GM18873 (cell line): ENCODE data around the gene CBR1.

Experiments used
- ATAC-seq: cut with Tn5 transposase; IDR thresholded peaks from one replicate; pipeline ENCODE4 v1.9.1; 2021; ENCODE audit warnings: mild to moderate bottlenecking, moderate library complexity, moderate number of reproducible peaks; ENCODE audit not compliant: unreplicated experiment, low FRiP score

CBR1 gene

GRCh38 chr21:36069713-36070583, at the start of gene CBR1:
TSS of gene CBR1 (plus strand) at chr21:36070024. CDS start at chr21:36070116, 92 bp downstream.
- peak; percentile 79 for ATAC-seq

DNA sequence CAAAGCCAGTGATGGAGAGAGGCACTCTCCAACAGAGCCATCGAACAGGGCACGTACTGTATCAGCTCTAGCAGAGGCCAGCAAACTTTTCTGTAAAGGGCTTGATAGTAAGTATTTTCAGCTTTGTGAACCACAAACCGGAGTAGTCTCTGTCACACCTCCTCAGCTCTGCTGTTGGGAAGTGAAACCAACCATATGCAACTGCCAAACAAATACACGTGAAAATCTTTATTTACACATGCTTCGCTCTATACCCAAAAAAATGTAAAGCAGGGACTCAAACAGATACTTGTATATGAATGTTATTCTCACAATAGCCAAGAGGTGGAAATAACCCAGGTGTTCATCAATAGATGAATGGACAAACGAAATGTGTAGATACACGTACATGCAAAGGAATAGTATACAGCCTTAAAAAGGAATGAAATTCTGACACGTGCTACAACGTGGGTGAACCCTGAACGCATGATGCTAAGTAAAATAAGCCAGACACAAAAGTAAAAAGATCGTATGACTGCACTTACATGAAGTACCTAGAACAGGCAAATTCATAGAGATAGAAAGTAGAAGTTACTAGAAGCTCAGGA, 48.5 kb upstream of the CBR1 start:
- ATAC-seq = no peak

DNA sequence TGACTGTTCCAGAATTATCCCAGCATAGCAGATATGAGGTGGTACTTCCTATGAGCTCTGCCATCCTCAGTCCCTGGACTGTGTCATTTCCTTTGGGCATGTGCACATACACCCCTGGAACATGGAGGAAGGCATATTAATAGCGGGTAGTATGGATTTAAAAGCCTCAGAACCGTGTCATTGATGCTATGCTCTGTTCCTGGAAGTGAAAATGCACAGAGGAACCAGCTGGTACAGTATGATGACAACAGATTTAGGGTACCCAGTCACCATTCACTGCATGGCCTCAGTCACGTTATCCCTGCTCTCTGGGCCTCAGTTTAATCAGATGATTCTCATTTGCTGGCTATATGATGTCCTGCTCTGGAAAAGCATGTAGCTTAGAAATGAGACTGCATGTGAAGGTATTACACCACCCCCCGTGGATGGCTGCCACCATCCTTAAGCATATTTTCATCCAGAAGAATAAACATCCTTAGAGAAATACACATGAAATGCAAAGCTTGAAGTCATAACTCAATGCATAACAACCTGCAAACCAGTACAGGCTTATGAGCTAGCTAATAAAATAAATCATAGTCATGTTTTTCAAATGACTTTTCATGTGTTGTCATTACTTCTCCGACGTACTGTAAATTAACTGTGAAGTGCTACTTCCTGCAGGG, 47.3 kb upstream of the CBR1 start:
- no peak for ATAC-seq

- ATAC-seq = no peak
These were observed 46.7 kb upstream of the CBR1 start for GRCh38 chr21:36023092-36023480.

GRCh38 chr21:36024782-36025181, 45.0 kb upstream of the CBR1 start:
- no peak for ATAC-seq

- ATAC-seq = no peak
These were observed 42.5 kb upstream of the CBR1 start for GRCh38 chr21:36027347-36027746.

DNA sequence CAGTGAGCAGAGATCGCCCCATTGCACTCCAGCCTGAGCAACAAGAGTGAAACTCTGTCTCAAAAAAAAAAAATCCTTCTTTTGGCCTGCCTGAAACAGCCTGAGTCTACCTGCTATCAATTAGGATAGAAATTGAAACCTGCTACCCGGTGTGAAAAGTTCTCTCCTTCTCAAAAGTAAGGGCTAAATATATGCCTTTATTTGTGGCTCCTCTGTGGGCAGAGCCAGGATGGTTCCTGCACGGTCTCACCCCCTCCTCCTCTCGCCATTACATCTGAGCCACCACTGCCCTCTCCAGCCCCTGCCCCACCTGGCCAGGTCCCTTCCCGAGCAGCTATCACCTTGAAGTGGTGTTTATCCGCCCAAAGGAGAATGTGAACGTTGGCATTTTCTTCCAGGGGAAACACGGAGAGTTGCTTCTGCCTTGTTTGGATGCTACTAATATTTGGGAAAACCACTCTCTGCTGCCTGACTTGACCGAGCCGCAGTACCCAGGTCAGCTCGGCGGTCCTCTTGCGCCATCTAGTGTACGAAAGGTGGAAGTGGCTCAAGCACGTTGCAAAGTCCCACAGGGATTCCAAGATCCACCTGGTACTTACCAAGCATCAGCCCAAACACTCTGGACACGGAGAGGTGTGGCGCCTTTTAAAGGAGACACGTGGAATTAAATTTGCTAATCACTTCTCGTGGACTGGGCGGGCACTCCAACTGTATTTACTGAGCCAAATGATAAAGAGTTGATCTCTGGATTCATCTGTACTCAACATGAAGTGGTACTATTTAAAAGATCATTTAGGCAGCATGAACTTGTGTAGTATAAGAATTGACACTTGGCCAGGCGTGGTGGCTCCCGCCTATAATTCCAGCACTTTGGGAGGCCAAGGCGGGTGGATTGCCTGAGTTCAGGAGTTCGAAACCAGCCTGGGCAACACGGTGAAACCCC, 41.4 kb upstream of the CBR1 start:
- no peak for ATAC-seq

- no peak for ATAC-seq
These were observed 40.5 kb upstream of the CBR1 start for GRCh38 chr21:36029309-36029708.

- ATAC-seq = no peak
These were observed 39.1 kb upstream of the CBR1 start for GRCh38 chr21:36030581-36031189.

- no peak for ATAC-seq
These were observed 37.0 kb upstream of the CBR1 start for GRCh38 chr21:36032647-36033406.

DNA sequence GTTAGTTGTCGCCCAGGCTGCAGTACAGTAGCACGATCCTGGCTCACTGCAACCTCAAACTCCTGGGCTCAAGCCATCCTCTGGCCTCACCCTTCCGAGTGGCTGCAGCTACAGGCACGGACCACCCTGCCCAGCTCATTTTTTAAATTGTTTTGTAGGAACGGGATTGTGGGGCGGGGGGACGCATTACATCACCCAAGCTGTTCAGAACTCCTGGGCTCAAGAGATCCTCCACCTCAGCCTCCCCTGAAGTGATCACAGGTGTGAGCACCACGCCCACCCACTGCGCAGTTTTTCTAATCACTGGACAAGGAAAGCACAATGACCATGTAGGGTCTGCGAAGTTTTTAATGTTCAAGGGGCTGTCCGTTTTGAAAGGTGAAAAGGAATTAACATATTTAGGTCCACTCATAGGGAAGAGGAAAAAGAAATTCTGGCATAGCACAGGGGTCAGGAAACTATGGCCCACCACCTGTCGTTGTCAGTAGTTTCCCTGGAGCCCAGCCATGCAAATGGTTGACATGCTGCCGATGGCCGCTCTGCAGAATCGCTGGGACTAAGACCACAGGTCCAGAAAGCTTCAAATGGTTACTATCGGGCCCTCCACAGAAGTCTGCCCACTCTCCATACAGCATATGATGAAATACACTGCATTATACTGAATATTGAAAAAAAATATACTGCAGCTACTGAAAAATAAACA, 35.5 kb upstream of the CBR1 start:
- ATAC-seq = no peak

DNA sequence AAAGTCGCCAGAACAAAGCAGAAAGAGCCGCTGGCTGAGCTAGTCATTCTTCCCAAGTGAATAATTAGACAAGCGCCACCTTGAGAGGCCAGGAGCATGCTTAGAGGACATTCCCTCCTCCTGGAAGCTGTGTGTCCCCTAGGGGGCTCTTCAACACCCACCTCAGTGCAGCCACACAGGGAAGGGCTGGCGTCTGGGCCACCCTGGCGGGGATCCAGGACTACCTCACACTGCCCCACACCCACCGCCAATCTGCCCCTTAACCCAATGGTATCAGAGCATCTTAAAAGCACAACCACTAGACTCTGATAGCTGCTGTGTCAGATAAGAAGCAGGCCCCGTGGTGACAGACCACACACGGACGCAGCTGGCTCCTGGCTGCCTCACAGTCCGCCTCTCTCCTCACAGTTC, 34.4 kb upstream of the CBR1 start:
- no peak for ATAC-seq

DNA sequence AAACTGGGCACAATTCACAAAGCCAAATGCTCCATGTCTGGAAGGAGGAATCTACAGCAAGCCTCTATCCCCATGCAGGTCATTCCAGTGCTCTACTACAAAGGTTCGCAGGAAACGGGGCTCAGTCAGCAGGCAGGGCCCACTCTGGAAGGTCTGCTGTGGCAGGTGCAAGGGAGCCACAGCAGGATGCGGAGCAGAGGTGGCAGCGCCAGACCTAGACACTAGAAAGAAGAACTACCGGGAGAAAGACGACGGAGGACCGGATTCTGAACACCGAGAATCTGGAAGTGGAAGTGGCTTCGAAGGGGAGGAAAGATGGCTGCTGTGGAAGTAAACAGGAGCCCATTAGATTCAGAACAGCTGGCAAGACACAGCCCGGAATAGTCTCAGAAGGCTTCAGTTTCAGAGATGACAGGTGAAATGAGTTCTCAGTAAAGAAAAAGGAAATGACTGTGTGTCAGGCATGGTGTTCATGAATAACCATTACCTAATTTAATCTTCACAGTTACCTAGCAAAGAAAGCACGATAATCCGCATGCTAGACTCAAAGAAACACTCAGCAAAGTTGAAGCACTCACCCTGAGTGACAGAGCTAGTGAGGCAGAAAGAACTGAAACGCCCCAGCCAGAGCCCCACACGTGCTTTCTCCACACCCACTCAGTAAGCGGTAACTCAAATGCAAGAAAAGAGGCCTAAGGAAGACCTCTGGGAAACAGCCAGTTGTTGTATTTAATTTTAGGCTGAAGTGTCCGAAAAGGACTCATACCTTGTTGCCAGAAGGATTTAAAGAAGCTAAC, 30.9 kb upstream of the CBR1 start:
- ATAC-seq = no peak

GRCh38 chr21:36039861-36040260, 30.0 kb upstream of the CBR1 start:
- no peak for ATAC-seq

GRCh38 chr21:36040389-36040788, 29.4 kb upstream of the CBR1 start:
- no peak for ATAC-seq

GRCh38 chr21:36041910-36042309, 27.9 kb upstream of the CBR1 start:
- no peak for ATAC-seq

DNA sequence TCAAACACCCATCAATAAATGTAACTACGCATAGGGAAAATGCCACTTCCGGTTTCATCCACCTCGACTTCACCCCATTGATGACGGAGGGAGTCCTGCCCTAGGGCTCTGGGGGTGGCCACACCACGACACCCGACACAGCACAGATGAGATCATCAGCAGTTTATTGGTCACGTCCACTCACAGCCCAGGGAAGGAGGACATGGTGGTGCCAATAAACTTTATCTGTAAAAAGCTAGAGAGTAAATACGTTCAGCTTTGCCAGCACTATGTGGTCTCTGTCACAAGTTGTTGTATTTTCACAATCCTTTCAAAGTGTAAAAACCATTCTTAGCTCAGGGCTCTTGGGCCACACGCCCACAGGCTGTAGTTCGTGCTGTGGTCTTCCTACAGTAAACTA, 25.8 kb upstream of the CBR1 start:
- ATAC-seq = no peak

- no peak for ATAC-seq
These were observed 23.8 kb upstream of the CBR1 start for GRCh38 chr21:36045993-36046392.
